Gastrocnemius medialis (tissue), 4 donors: ENCODE measurements around the gene EXOC2. TPM values are rescaled to one million over a fixed set of nuclear protein-coding genes. Genes with fewer than 3 reads are reported as not detected.

Experiments
- ATAC-seq, 2 donors: fragments of 150-250 bp; one replicate each; pipeline ENCODE4 v1.9.1; 2016
- DNase-seq, 2 donors: peaks; one replicate each; pipeline ENCODE4 v3.0.0-alpha.2; 2019
- H3K27ac ChIP-seq, 4 donors: fragments of 200-600 bp; sonication (generic); 1 replicate in 1 of 4; 2 replicates in 3 of 4; pipeline ENCODE4 v1.5.1; 2016 to 2018; ENCODE audit warnings: mild to moderate bottlenecking in 2 of 4, moderate library complexity in 1 of 4
- H3K27me3 ChIP-seq, 3 donors: fragments of 200-600 bp; sonication (generic) in 2 of 3; 1 replicate in 1 of 3; 2 replicates in 2 of 3; pipeline versions ENCODE4 v1.5.1 to v1.6.0; 2016 to 2019; ENCODE audit warnings: mild to moderate bottlenecking in 1 of 3, moderate library complexity in 1 of 3
- H3K36me3 ChIP-seq, 2 donors: fragments of 200-600 bp; sonication (generic) in 1 of 2; one replicate each; pipeline ENCODE4 v1.5.1; 2017 to 2018
- H3K4me1 ChIP-seq, 2 donors: fragments of 200-600 bp; sonication (generic) in 1 of 2; one replicate each; pipeline ENCODE4 v1.5.1; 2016 to 2017; ENCODE audit warnings: mild to moderate bottlenecking in 2 of 2
- H3K4me3 ChIP-seq, 4 donors: fragments of 200-600 bp; sonication (generic) in 3 of 4; 1 replicate in 1 of 4; 2 replicates in 3 of 4; pipeline ENCODE4 v1.5.1; 2016 to 2019; ENCODE audit warnings: mild to moderate bottlenecking in 2 of 4
- H3K9me3 ChIP-seq, 3 donors: fragments of 200-600 bp; sonication (generic) in 2 of 3; 1 replicate in 1 of 3; 2 replicates in 2 of 3; pipeline ENCODE4 v1.5.1; 2016 to 2019
- POLR2A ChIP-seq, 2 donors: fragments of 450-650 bp; IDR thresholded peaks; one replicate each; pipeline ENCODE4 v1.6.1; 2017; ENCODE audit warnings: antibody characterized with exemption in 2 of 2, mild to moderate bottlenecking in 2 of 2, moderate library complexity in 2 of 2
- in situ Hi-C, 4 donors: fragments of 200-750 bp; cut with MboI; loops; one replicate each; pipeline versions ENCODE4 v1.15.0 to v1.8.0; 2017; ENCODE audit warnings: low sequenced_read_pairs in 4 of 4
- intact Hi-C: fragments of 100-400 bp; cut with DNase I; formaldehyde crosslinking; loops from one replicate; pipeline ENCODE4 v1.15.1; 2023; ENCODE audit warnings: low total_unique reads
- total RNA-seq, 4 donors: library from RNA; depleted of rRNA; stranded (reverse); fragments of >200 nt; gene quantifications; one replicate each; pipeline versions ENCODE4 v1.1.0 to v1.2.3, GENCODE V29; 2016
- TF ChIP-seq, protein P1 (sequence below), 5 experiments: fragments of 450-650 bp in 3 of 5; fragments of 200-600 bp in 2 of 5; sonication (generic) in 2 of 5; IDR thresholded peaks in 4 of 5; conservative IDR thresholded peaks in 1 of 5; 1 replicate in 4 of 5; 2 replicates in 1 of 5; pipeline ENCODE4 v1.5.1; 2016 to 2019; ENCODE audit warnings: antibody characterized with exemption in 5 of 5, mild to moderate bottlenecking in 3 of 5, moderate library complexity in 3 of 5

EXOC2 gene
- total RNA-seq, 4 donors from 2014 or later: 12.6 to 16.4 (median 15.0) TPM

DNA sequence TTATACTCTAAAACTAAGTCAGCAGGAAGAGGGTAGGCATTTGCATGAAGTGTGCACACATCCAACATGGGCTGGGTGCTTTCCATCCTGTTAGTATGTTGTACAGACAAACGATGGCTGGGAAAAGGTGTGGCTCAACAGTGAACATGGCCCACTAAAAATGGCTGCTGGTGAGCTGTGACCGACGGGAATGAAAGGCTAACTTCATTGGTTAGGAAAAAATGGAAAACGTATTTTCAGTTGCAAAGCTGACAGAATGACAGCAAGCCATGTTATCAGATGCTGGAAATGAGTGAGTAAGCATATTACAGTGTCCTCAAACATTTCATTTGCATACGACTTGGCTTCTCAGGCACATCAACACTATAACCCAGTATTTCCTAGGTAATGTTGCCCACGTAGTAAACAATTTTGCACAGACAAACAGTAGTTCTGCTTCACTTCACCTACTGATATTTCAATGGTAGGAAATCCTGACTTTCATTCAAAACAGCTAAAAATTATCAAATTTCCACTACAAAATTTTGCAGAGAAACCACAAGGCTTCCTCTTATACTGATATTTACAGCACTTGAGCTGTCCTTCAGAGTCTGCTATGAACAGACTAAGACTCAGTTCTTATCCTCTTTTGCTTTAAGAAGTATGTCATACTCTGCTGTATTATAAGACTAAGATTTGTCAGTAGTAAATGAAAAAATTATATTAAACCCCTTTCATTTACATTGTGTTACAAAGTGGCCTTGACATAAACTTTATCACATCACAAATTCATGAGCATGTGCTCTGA lies 202.5 kb downstream of the EXOC2 start:
- Histone ChIP-seq H3K4me1 (no peaks in the 10 kb centered on the region), H3K4me3 (no peak overlapping the region), H3K27me3 (no peaks in the 10 kb centered on the region), H3K36me3 (peaks cover 0 to 53% of the 10 kb centered on the region in 2 donors), H3K9me3 (no peaks in the 10 kb centered on the region), H3K27ac (no peak overlapping the region)
- intact Hi-C loops (no loop called here), in situ Hi-C loops (no loop called here)
- no peak for ATAC-seq
- TF ChIP-seq, protein P1, sequence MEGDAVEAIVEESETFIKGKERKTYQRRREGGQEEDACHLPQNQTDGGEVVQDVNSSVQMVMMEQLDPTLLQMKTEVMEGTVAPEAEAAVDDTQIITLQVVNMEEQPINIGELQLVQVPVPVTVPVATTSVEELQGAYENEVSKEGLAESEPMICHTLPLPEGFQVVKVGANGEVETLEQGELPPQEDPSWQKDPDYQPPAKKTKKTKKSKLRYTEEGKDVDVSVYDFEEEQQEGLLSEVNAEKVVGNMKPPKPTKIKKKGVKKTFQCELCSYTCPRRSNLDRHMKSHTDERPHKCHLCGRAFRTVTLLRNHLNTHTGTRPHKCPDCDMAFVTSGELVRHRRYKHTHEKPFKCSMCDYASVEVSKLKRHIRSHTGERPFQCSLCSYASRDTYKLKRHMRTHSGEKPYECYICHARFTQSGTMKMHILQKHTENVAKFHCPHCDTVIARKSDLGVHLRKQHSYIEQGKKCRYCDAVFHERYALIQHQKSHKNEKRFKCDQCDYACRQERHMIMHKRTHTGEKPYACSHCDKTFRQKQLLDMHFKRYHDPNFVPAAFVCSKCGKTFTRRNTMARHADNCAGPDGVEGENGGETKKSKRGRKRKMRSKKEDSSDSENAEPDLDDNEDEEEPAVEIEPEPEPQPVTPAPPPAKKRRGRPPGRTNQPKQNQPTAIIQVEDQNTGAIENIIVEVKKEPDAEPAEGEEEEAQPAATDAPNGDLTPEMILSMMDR (IDR thresholded peaks at IDR 0.05 in 4 of 5, conservative IDR thresholded peaks at IDR 0.05 in 1 of 5): no peak
- no peak for TF ChIP-seq POLR2A (IDR thresholded peaks at IDR 0.05)
- no peak for DNase-seq

DNA sequence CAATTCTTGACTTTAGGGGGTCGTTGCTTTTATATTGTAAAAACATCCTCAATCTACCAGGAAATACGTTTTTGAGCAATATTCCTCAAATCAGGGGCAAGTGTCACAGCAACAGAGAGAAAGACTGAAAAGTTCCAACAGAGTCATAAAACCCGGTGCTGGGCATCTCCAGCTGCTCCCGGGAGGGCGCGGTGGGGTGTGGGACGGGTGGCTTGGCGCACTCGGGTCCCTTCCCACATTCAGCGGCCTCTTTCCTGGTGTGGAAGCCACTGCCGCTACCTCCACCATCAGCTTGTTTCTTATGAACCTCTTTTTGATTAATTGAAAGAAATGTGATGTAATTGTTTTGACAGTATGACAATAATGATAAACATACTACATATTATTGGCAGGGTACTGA lies 203.2 kb downstream of the EXOC2 start:
- intact Hi-C loops: no loop called here
- H3K36me3 ChIP-seq: peaks cover 0 to 55% of the 10 kb centered on the region in 2 donors
- H3K27ac ChIP-seq: no peak overlapping the region
- ATAC-seq (no peak), DNase-seq (no peak)
- no peaks in the 10 kb centered on the region for H3K4me1 ChIP-seq
- TF ChIP-seq POLR2A (IDR thresholded peaks at IDR 0.05): no peak
- TF ChIP-seq, protein P1 (IDR thresholded peaks at IDR 0.05 in 4 of 5, conservative IDR thresholded peaks at IDR 0.05 in 1 of 5): no peak
- no peaks in the 10 kb centered on the region for H3K9me3 ChIP-seq
- H3K4me3 ChIP-seq: no peak overlapping the region
- in situ Hi-C loops: no loop called here
- H3K27me3 ChIP-seq: no peaks in the 10 kb centered on the region

DNA sequence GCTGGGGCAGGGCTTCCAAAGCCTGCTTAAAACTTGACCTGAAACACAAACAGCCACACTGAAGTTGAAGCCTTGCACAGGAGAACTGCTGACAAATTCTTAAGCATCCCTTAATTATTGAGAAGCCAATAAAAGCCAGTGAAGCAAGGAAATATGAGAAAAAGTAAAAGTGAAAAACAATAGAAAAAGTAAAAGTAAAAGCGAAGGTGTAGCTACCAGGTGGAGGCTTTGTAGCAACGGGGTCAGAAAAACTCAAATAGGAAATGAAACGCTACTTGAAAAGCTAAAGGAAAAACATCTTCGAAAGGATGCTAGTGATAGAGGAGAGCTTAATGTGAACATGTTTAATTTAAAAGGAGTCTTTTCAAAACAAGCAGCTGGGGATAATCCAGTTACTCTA lies 203.9 kb downstream of the EXOC2 start:
- TF ChIP-seq POLR2A (IDR thresholded peaks at IDR 0.05): no peak
- TF ChIP-seq, protein P1 (IDR thresholded peaks at IDR 0.05 in 4 of 5, conservative IDR thresholded peaks at IDR 0.05 in 1 of 5): no peak
- Histone ChIP-seq H3K36me3 (peaks cover 0 to 57% of the 10 kb centered on the region in 2 donors), H3K27ac (no peak overlapping the region), H3K9me3 (no peaks in the 10 kb centered on the region), H3K4me3 (no peak overlapping the region), H3K27me3 (no peaks in the 10 kb centered on the region), H3K4me1 (no peaks in the 10 kb centered on the region)
- in situ Hi-C loops (no loop called here), intact Hi-C loops (no loop called here)
- ATAC-seq (no peak), DNase-seq (no peak)

DNA sequence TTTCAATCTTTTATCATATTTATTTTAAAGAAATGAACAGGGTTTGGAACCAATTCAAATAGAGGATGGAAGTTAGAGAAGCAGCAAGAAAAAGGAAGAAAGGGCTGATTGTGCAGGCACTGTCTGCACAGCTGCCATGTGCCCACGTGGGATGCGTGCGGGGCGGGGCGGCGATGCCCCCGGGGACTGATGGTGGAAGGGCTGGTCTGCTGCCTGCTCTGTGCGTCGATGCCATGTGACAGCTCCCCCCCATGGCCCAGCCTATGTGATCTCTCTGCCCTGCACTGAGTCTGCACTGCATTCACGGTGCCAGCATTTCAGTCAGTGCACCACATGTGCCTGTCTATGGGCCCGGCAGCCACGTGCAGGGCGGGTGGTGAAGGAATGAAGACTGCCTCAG lies 205.0 kb downstream of the EXOC2 start:
- intact Hi-C loops: no loop called here
- peaks cover 0 to 57% of the 10 kb centered on the region in 2 donors for H3K36me3 ChIP-seq

More for the DNA sequence above, 205.0 kb downstream of the EXOC2 start:
- in situ Hi-C loops: no loop called here
- no peak for ATAC-seq
- TF ChIP-seq POLR2A (IDR thresholded peaks at IDR 0.05): no peak
- TF ChIP-seq, protein P1 (IDR thresholded peaks at IDR 0.05 in 4 of 5, conservative IDR thresholded peaks at IDR 0.05 in 1 of 5): no peak
- Histone ChIP-seq H3K27ac (no peak overlapping the region), H3K9me3 (no peaks in the 10 kb centered on the region), H3K4me1 (no peaks in the 10 kb centered on the region), H3K27me3 (no peaks in the 10 kb centered on the region), H3K4me3 (no peak overlapping the region)
- no peak for DNase-seq
